ENCODE measurements around the gene ZDHHC19. TPM values are rescaled to one million over a fixed set of nuclear protein-coding genes. Genes with fewer than 3 reads are reported as not detected.
"Not testable (repeated sequence)": the region's sequence is repeated elsewhere in the genome, so short reads cannot be mapped to it uniquely, and the experiment has no call there.

The ZDHHC19 gene
- total and polyA plus RNA-seq, 2 donors (not counting 1 experiment from before 2014, with no cell fraction given), result not detected

DNA sequence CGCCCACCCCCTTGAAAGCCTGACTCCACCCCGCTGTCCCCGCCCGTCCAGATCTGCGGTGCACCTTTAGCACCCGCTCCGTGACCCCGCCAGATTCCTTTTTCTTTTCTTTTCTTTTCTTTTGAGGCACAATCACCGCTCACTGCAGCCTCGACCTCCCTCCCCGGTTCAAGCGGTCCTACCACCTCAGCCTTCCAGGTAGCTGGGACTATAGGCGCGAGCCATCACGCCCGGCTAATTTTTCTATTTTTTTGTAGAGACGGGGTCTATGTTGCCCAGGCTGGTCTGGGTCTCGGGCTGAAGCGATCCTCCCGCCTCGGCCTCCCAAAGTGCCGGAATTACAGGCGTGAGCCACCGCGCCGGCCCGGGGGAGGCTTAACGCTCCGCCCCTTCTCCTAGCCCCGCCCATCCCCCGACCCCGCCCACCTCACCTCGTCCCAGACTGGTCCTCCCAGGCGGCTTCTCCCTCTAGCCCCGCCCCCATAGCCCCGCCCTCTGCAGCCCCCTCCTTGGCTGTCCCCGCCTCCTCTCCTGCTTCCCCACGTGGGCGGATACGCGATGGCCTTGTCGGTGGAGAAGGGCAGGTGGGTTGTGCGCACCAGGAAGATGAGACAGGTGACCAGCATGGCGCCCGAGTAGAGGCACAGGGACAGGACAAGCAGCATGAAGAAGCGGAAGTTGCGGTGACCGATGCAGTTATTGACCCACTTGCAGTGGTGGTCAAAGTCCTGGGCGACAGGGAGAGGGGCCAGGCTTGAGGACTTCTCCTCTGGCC, 3.2 kb downstream of the ZDHHC19 start:
- Histone ChIP-seq H3K9ac (ENCODE audit: insufficient read depth, low read length) (no peak overlapping the region), H2AFZ (ENCODE audit: low read length) (no peak overlapping the region), H3K4me1 (ENCODE audit: control insufficient read depth, extremely low read depth, insufficient read depth, low read length) (no peaks in the 10 kb centered on the region), H3K27ac (ENCODE audit: insufficient read depth, low read length) (no peak overlapping the region), H3K36me3 (ENCODE audit: control insufficient read depth, insufficient read depth, low read length) (no peaks in the 10 kb centered on the region), H4K20me1 (ENCODE audit: control insufficient read depth, extremely low read depth, insufficient read depth, low read length) (no peaks in the 10 kb centered on the region), H3K79me2 (ENCODE audit: control insufficient read depth, insufficient read depth, low read length) (no peaks in the 10 kb centered on the region), H3K4me3 (replicated peaks in 1 of 4; ENCODE audit: control extremely low read depth in 1 of 4, insufficient read depth in 1 of 4, low read depth in 3 of 4, low read length in 4 of 4) (peak overlapping the region in 2 of 4 experiments; percentile 35 to 44), H3K27me3 (ENCODE audit: control insufficient read depth, insufficient read depth, low read length) (peaks cover 4% of the 10 kb centered on the region), H3K4me2 (ENCODE audit: extremely low read depth, insufficient read depth, low read length) (no peak overlapping the region), H3K9me3 (ENCODE audit: control insufficient read depth, insufficient read depth, low read depth, low read length) (no peaks in the 10 kb centered on the region)
- DNase-seq (ENCODE audit: low read depth in 2 of 2), result peak in 1 of 2 donors; percentile 14
- TF ChIP-seq CTCF (conservative IDR thresholded peaks at IDR 0.05 in 1 of 2, IDR thresholded peaks at IDR 0.05 in 1 of 2; ENCODE audit: low read depth in 1 of 2, low read length in 2 of 2) (no peak), EZH2 (IDR thresholded peaks at IDR 0.05; ENCODE audit: low read length, missing control alignments) (no peak)

- Histone ChIP-seq H3K36me3 (ENCODE audit: control insufficient read depth, insufficient read depth, low read length) (no peaks in the 10 kb centered on the region), H2AFZ (ENCODE audit: low read length) (no peak overlapping the region), H3K9me3 (ENCODE audit: control insufficient read depth, insufficient read depth, low read depth, low read length) (no peaks in the 10 kb centered on the region), H3K9ac (ENCODE audit: insufficient read depth, low read length) (no peak overlapping the region), H3K4me2 (ENCODE audit: extremely low read depth, insufficient read depth, low read length) (peak overlapping the region; percentile 44), H3K27me3 (ENCODE audit: control insufficient read depth, insufficient read depth, low read length) (peaks cover 4% of the 10 kb centered on the region), H4K20me1 (ENCODE audit: control insufficient read depth, extremely low read depth, insufficient read depth, low read length) (no peaks in the 10 kb centered on the region), H3K27ac (ENCODE audit: insufficient read depth, low read length) (no peak overlapping the region), H3K4me3 (replicated peaks in 1 of 4; ENCODE audit: control extremely low read depth in 1 of 4, insufficient read depth in 1 of 4, low read depth in 3 of 4, low read length in 4 of 4) (peak overlapping the region in 1 of 4 experiments; percentile 46), H3K79me2 (ENCODE audit: control insufficient read depth, insufficient read depth, low read length) (no peaks in the 10 kb centered on the region), H3K4me1 (ENCODE audit: control insufficient read depth, extremely low read depth, insufficient read depth, low read length) (no peaks in the 10 kb centered on the region)
- TF ChIP-seq CTCF (conservative IDR thresholded peaks at IDR 0.05 in 1 of 2, IDR thresholded peaks at IDR 0.05 in 1 of 2; ENCODE audit: low read depth in 1 of 2, low read length in 2 of 2) (no peak), EZH2 (IDR thresholded peaks at IDR 0.05; ENCODE audit: low read length, missing control alignments) (no peak)
- DNase-seq (ENCODE audit: low read depth in 2 of 2), result no peak
Observed at GRCh38 chr3:196207159-196207832, 3.9 kb downstream of the ZDHHC19 start.

- H3K4me3 ChIP-seq (replicated peaks in 1 of 4; ENCODE audit: control extremely low read depth in 1 of 4, insufficient read depth in 1 of 4, low read depth in 3 of 4, low read length in 4 of 4); DNase-seq (ENCODE audit: low read depth in 2 of 2); H3K36me3 ChIP-seq (ENCODE audit: control insufficient read depth, insufficient read depth, low read length); H3K4me1 ChIP-seq (ENCODE audit: control insufficient read depth, extremely low read depth, insufficient read depth, low read length); H2AFZ ChIP-seq (ENCODE audit: low read length); H3K79me2 ChIP-seq (ENCODE audit: control insufficient read depth, insufficient read depth, low read length); H3K27ac ChIP-seq (ENCODE audit: insufficient read depth, low read length); H3K4me2 ChIP-seq (ENCODE audit: extremely low read depth, insufficient read depth, low read length); H4K20me1 ChIP-seq (ENCODE audit: control insufficient read depth, extremely low read depth, insufficient read depth, low read length); H3K9me3 ChIP-seq (ENCODE audit: control insufficient read depth, insufficient read depth, low read depth, low read length); H3K9ac ChIP-seq (ENCODE audit: insufficient read depth, low read length); H3K27me3 ChIP-seq (ENCODE audit: control insufficient read depth, insufficient read depth, low read length): not testable (repeated sequence)
Observed at GRCh38 chr3:196205442-196206205, 5.6 kb downstream of the ZDHHC19 start.
